Choroid plexus epithelial cell (primary cell): ENCODE measurements around the gene PRIM2.
"Not testable (repeated sequence)": the region's sequence is repeated elsewhere in the genome, so short reads cannot be mapped to it uniquely, and the experiment has no call there.

ENCODE experiments used
- DNase-seq: peaks from one replicate; pipeline ENCODE4 v3.0.0-alpha.2; 2010; ENCODE audit warnings: low read depth
- H3K4me3 ChIP-seq: 2 replicates; pipeline ENCODE4 v1.5.1; 2011; ENCODE audit warnings: low read depth, mild to moderate bottlenecking, control low read depth, low read length, moderate library complexity
- CTCF ChIP-seq: conservative IDR thresholded peaks from 2 replicates; pipeline ENCODE4 v1.5.1; 2011; ENCODE audit warnings: low read depth, mild to moderate bottlenecking, control low read depth, inconsistent platforms, low read length, moderate library complexity

The PRIM2 gene

GRCh38 chr6:57310817-57311157 lies 6.6 kb upstream of the PRIM2 start:
- TF ChIP-seq CTCF, result no peak
- H3K4me3 ChIP-seq, result no peak overlapping the region
- DNase-seq, result no peak

- not testable (repeated sequence) for DNase-seq, H3K4me3 ChIP-seq
Observed at GRCh38 chr6:57311300-57312003, 6.0 kb upstream of the PRIM2 start.

GRCh38 chr6:57312004-57312345 lies 5.5 kb upstream of the PRIM2 start:
- TF ChIP-seq CTCF, result no peak
- no peak for DNase-seq
- H3K4me3 ChIP-seq, result no peak overlapping the region

GRCh38 chr6:57313009-57313408 lies 4.4 kb upstream of the PRIM2 start:
- TF ChIP-seq CTCF, result no peak
- DNase-seq, result no peak
- H3K4me3 ChIP-seq, result no peak overlapping the region

- no peak for TF ChIP-seq CTCF
- DNase-seq, result peak; percentile 92
- no peak overlapping the region for H3K4me3 ChIP-seq
Observed at GRCh38 chr6:57313711-57314471, 3.5 kb upstream of the PRIM2 start.

GRCh38 chr6:57315111-57315510 lies 2.3 kb upstream of the PRIM2 start:
- TF ChIP-seq CTCF, result no peak
- DNase-seq, result no peak
- no peak overlapping the region for H3K4me3 ChIP-seq

- DNase-seq, result no peak
- TF ChIP-seq CTCF, result no peak
- H3K4me3 ChIP-seq, result no peak overlapping the region
Observed at GRCh38 chr6:57315851-57316250, 1.6 kb upstream of the PRIM2 start.
